Daoy (cell line): ENCODE data around the gene BEND7. TPM values are rescaled to one million over a fixed set of nuclear protein-coding genes. Genes with fewer than 3 reads are reported as not detected.

Experiments used
- total RNA-seq: library from RNA; depleted of rRNA; stranded (reverse); fragments of >200 nt; shearing (Covaris generic); gene quantifications from 2 replicates; pipeline ENCODE4 v1.2.3, GENCODE V29; 2014; rRNA removed

BEND7 gene
- total RNA-seq, 1 experiment from 2014 or later, result 9.9 TPM

Other genes with a start within 250 kb of the BEND7 start
- gene PHYH, start 228.9 kb downstream of the BEND7 start, total RNA-seq, result 1.7 and 2.0 TPM in 2 replicates
- gene SEPHS1, start 180.7 kb downstream of the BEND7 start, total RNA-seq, result 43.9 and 46.1 TPM in 2 replicates
- 48.5 and 56.5 TPM in 2 replicates for gene PRPF18, start 58.0 kb upstream of the BEND7 start, total RNA-seq